GM21381 (cell line): ENCODE measurements around the gene MRRF.
"Not testable (repeated sequence)": the region's sequence is repeated elsewhere in the genome, so short reads cannot be mapped to it uniquely, and the experiment has no call there.

Source experiments
- ATAC-seq: cut with Tn5 transposase; IDR thresholded peaks from one replicate; pipeline ENCODE4 v1.9.1; 2021; ENCODE audit warnings: mild to moderate bottlenecking, moderate library complexity; ENCODE audit not compliant: unreplicated experiment

MRRF gene

GRCh38 chr9:122327175-122327574 is 62.5 kb downstream of the MRRF start:
- no peak for ATAC-seq

- no peak for ATAC-seq
These were observed 64.9 kb downstream of the MRRF start for GRCh38 chr9:122329597-122329996.

DNA sequence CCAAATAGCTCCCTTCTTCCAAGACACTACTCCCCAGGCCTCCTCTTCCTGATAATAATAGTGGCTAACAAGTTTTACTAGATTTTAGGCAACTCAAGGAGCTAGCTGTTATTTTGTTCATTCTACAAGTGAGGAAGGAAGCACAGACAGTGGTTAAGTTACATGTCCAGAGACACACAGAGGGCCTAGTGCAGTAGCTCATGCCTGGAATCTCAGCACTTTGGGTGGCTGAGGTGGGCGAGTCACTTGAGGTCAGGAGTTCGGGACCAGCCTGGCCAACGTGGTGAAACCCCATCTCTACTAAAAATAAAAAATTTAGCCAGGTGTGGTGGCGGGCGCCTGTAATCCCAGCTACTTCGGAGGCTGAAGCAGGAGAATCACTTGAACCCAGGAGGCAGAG is 65.8 kb downstream of the MRRF start:
- not testable (repeated sequence) for ATAC-seq

GRCh38 chr9:122331523-122331927 is 66.8 kb downstream of the MRRF start:
- no peak for ATAC-seq

- no peak for ATAC-seq
These were observed 67.4 kb downstream of the MRRF start for GRCh38 chr9:122332083-122332482.

- ATAC-seq: no peak
These were observed 68.0 kb downstream of the MRRF start for GRCh38 chr9:122332644-122333043.

DNA sequence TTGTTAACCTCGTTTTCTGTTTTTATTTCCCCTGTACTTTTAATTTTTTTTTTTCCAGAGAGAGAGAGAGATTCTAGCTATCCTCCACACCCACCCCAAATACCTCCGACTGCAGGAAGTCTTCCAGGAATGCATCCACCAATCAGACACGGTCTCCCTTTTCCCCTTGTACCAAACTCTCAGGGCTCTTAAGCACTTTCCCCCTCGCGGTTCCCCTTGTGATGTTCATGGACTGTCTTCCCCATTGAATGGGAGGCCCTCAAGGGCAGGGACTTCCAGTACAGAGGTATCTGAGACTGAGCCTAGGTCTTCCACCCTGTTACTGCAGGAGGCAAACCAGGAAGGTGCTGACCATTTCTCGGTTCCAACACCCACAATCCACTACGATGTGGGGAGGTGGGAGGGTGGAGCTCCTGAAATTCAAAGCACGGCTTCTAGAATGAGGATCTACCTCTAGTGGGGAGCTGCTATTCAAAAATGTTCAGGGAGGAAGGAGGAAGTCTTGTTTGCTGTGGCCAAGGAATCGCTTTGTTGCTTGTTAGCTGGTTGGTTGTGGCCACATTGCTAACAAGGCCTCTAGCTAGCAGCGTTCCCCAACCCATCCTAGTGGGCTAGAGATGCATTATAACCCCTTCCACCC is 68.6 kb downstream of the MRRF start:
- ATAC-seq: no peak

DNA sequence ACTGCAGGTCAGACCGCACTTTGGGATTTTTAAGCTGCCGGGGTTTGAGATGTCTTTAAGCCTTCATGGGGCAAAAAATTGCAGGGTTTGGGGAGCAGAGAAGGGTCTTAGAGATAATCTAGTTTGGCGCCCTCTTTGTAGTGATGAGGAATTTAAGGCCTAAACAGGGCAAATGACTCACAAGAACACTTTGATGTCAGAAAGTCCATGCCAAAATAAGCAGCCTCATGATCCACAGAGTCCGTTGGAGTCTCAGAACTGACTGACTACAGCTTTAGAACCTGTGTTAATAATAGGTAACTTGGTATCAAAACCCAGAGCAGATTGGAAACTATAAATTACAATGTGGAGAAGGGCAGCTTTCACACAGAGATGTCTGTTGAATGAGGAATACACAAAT is 70.2 kb downstream of the MRRF start:
- no peak for ATAC-seq

- ATAC-seq: no peak
These were observed 71.5 kb downstream of the MRRF start for GRCh38 chr9:122336189-122336588.

DNA sequence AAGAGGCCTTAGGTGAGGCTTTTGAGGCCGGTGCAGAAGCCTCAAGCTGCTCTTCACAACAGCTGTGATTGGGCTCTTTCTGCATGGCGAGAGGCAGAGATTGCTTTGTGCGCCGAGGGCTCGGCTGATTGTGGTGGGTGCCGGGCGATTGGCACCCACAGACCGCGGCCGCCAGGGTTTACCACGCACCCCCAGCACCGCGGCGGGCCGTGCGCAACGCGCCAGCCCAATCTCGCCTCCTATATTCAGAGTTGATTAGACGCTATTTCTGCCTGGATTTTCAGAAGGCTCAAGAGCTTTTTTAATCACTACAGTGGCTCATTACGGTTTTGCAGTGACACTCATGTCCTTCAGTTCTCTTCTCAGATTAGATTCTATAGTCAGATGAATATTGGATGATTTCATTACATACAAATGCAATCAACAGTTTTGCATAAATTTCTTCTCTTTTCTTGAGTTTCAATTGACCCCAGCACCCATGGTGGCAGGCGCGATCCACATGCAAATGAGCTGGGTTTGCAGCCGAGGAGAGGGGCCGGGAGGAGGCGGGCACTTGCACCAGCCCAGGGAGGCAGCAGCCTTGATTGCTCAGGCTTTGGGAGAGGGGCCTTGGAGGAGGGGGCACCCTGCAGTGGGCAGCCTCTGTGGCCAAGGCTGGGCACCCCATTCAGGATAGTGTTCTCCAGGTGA is 72.3 kb downstream of the MRRF start:
- no peak for ATAC-seq

- no peak for ATAC-seq
These were observed 72.9 kb downstream of the MRRF start for GRCh38 chr9:122337556-122337929.

GRCh38 chr9:122338536-122338935 is 73.9 kb downstream of the MRRF start:
- ATAC-seq: no peak

DNA sequence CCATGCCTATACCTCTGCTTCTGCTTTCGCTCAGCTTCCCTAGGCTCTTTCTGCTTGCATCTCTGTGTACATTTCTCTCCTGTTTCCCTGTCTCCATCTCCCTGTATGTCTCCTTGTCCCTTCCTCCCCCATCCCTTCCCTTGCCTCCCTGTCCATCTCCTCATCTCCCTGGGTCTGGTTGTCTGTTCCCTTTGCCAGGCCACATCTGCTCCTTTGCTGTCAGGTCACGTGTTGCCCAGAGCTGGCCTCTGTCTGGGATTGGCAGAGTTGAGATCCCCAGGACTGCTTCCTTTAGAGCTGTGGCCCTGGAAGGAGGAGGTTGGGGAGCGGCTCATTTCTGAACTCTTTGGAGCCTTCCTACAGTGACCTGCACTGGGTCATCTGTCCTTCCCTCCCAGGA is 74.3 kb downstream of the MRRF start:
- no peak for ATAC-seq

DNA sequence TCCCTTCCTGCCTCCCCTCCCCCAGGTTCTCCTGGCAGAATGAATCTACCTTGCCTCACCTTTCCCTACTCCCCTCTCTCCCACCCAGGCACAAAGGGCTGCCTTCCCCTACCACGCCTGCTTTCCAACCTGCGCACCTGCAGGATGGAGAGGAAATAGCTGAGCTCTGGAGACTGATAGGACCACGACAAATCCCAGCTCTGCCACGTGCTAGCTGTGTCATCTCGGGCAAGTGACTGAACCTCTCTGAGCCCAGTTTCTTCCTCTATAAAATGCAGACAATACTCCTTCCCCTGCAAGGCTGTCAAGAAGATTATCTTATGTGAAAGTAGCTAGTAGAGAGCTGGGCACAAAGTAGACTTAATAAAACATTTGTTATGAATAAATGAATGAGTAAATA is 74.9 kb downstream of the MRRF start:
- ATAC-seq: no peak

DNA sequence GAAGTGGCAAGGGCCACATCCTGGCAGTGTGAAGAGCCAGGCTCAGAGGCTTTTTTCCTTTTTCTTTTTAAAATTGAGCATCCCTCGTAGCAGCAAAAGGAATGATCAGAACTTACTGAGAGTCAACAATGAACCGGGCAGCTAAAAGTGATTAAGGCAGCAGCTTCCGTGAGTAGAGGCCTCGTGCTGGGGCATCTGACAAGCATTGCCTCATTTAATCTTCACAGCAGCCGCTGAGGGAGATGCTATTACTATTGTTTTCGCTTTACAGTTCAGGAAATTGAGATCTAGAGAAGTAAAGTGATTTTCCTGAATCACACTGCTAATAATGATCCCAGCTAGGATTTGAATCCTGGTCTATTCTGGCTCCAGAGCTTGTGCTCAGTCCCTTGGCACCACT is 75.5 kb downstream of the MRRF start:
- no peak for ATAC-seq

DNA sequence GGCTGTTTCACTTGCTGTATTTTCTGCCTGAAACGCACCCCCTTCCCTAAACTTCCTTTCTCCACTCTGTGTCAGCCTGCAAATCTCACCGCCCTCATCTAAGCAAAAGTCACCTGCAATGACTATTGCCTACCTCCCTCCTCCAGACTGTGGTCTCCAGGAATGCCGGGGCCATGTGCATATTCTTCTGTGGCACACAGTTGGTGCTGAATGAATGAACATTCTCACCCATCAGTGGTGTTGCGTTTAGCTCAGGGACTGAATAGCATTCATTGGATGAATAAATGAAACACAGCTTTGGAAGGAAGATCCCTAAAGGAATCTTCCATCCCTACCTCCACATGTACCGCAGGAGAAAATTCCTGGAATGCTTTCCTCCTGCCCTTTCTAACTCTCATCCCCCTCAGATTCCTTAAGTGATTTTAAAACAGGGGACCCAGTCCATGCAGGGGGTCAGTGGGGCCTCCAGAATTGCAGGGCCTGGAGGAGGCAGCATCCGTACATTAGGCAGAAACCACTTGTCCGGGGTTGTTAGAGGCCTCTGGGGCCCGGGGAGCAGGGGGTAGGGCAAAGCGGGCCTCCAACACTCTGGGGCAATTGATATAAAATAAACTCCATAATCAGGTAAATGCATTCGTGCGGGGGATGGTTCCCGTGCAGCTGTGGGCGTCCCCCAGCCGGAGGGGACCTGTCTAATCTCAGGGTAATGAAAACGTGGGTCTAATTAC is 77.8 kb downstream of the MRRF start:
- ATAC-seq: no peak

- no peak for ATAC-seq
These were observed 82.0 kb downstream of the MRRF start for GRCh38 chr9:122346478-122347347.

DNA sequence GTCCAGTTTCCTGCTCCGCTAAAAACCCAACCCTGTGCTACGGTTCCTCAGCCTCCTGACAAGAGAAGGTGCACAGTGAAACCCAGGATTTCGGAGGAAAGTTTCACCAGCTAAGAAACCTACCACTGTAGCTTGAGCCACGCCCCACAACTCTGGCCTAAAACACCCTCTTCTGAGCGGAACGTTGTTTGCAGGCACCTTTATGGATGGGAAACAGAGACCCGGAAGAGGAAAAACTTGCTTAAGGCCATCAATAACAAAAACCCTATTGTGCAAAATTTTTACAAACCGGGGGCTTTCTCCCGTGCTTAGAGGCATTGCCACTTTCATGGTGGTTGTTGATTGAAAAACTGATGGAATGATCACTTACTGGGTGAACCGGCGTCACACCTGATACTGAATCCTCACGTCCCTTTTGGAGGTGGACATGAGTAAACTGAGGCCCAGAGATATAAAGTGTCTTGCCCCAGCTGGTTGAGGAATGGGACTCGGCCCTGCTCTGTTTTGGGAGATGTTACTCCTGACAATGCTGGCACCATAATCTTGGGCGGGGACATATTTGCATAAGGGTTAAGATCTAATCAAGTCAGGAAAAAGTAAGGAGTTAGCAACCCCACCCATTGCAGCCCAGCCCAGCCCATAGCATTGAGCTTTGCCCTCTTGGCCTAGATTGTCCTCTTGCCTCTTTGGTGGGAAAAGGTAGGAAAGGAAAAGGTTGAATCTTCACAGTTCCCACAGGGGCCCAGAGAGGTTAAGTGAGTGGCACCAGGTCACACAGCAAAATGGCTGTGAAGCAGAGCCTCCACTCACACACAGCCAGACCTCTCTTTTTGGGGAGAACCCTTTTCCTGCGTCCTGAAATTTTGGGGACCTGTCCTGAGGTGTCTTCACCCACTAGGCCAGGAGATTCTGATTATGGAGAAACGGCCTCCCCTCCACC is 82.9 kb downstream of the MRRF start:
- ATAC-seq: no peak

GRCh38 chr9:122348288-122348777 is 83.7 kb downstream of the MRRF start:
- no peak for ATAC-seq

- no peak for ATAC-seq
These were observed 84.1 kb downstream of the MRRF start for GRCh38 chr9:122348791-122349190.
